ENCODE measurements around the gene WDR27. TPM values are rescaled to one million over a fixed set of nuclear protein-coding genes. Genes with fewer than 3 reads are reported as not detected.

WDR27 gene
- total RNA-seq, 1 donor from 2014 or later, result 128 TPM

- Mint-ChIP-seq H3K4me1 (no peaks in the 10 kb centered on the region), H3K27ac (no peak overlapping the region), H3K4me3 (no peak overlapping the region), H3K9me3 (no peaks in the 10 kb centered on the region), H3K36me3 (peaks cover 31% of the 10 kb centered on the region), H3K27me3 (ENCODE audit: low read depth) (no peaks in the 10 kb centered on the region)
- no peak for TF ChIP-seq CTCF (IDR thresholded peaks at IDR 0.05; ENCODE audit: unreplicated experiment)
- no peak for DNase-seq (ENCODE audit: low spot score in 2 of 2, unreplicated experiment in 2 of 2)
Observed at GRCh38 chr6:169661391-169661756, 40.5 kb downstream of the WDR27 start.

GRCh38 chr6:169660751-169661390, 41.0 kb downstream of the WDR27 start:
- H3K4me1 Mint-ChIP-seq, result no peaks in the 10 kb centered on the region
- no peaks in the 10 kb centered on the region for H3K27me3 Mint-ChIP-seq (ENCODE audit: low read depth)
- no peak overlapping the region for H3K4me3 Mint-ChIP-seq
- no peak for DNase-seq (ENCODE audit: low spot score in 2 of 2, unreplicated experiment in 2 of 2)
- H3K27ac Mint-ChIP-seq, result no peak overlapping the region
- no peaks in the 10 kb centered on the region for H3K9me3 Mint-ChIP-seq
- H3K36me3 Mint-ChIP-seq, result peaks cover 33% of the 10 kb centered on the region
- TF ChIP-seq CTCF (IDR thresholded peaks at IDR 0.05; ENCODE audit: unreplicated experiment), result no peak

- peaks cover under 1% of the 10 kb centered on the region for H3K4me1 Mint-ChIP-seq
- no peak overlapping the region for H3K27ac Mint-ChIP-seq
- peaks cover 33% of the 10 kb centered on the region for H3K36me3 Mint-ChIP-seq
- no peaks in the 10 kb centered on the region for H3K9me3 Mint-ChIP-seq
- DNase-seq (ENCODE audit: low spot score in 2 of 2, unreplicated experiment in 2 of 2), result no peak
- TF ChIP-seq CTCF (IDR thresholded peaks at IDR 0.05; ENCODE audit: unreplicated experiment), result no peak
- H3K4me3 Mint-ChIP-seq, result no peak overlapping the region
- no peaks in the 10 kb centered on the region for H3K27me3 Mint-ChIP-seq (ENCODE audit: low read depth)
Observed at GRCh38 chr6:169659820-169660610, 41.8 kb downstream of the WDR27 start.

- no peak for DNase-seq (ENCODE audit: low spot score in 2 of 2, unreplicated experiment in 2 of 2)
Observed at GRCh38 chr6:169657284-169657610, 44.6 kb downstream of the WDR27 start.

GRCh38 chr6:169656546-169657283, 45.1 kb downstream of the WDR27 start:
- peaks cover 20% of the 10 kb centered on the region for H3K36me3 Mint-ChIP-seq
- H3K27ac Mint-ChIP-seq, result no peak overlapping the region
- H3K27me3 Mint-ChIP-seq (ENCODE audit: low read depth), result no peaks in the 10 kb centered on the region
- no peak for TF ChIP-seq CTCF (IDR thresholded peaks at IDR 0.05; ENCODE audit: unreplicated experiment)
- no peak for DNase-seq (ENCODE audit: low spot score in 2 of 2, unreplicated experiment in 2 of 2)
- H3K9me3 Mint-ChIP-seq, result no peaks in the 10 kb centered on the region
- H3K4me1 Mint-ChIP-seq, result peaks cover 2% of the 10 kb centered on the region
- H3K4me3 Mint-ChIP-seq, result no peak overlapping the region

More at GRCh38 chr6:169657284-169657610, 44.6 kb downstream of the WDR27 start:
- Mint-ChIP-seq H3K4me3 (no peak overlapping the region), H3K4me1 (peaks cover 2% of the 10 kb centered on the region), H3K9me3 (no peaks in the 10 kb centered on the region), H3K27me3 (ENCODE audit: low read depth) (no peaks in the 10 kb centered on the region), H3K27ac (no peak overlapping the region), H3K36me3 (peaks cover 19% of the 10 kb centered on the region)
- TF ChIP-seq CTCF (IDR thresholded peaks at IDR 0.05; ENCODE audit: unreplicated experiment), result no peak

Measured in mesothelial cell of epicardium (in vitro differentiated cells).